Measurements from ENCODE around the gene TRPC4AP.

The TRPC4AP gene

GRCh38 chr20:35013421-35014411 lies 78.9 kb downstream of the TRPC4AP start:
- no peak for DNase-seq

- no peak for DNase-seq
Observed at GRCh38 chr20:35012227-35013069, 80.2 kb downstream of the TRPC4AP start.

- DNase-seq: no peak
Observed at GRCh38 chr20:35011589-35012226, 80.9 kb downstream of the TRPC4AP start.

- no peak for DNase-seq
Observed at GRCh38 chr20:35010405-35011192, 82.0 kb downstream of the TRPC4AP start.

- no peak for DNase-seq
Observed at GRCh38 chr20:35009665-35010328, 82.8 kb downstream of the TRPC4AP start.

GRCh38 chr20:35008411-35009342 lies 83.9 kb downstream of the TRPC4AP start:
- no peak for DNase-seq

- DNase-seq: no peak
Observed at GRCh38 chr20:35007891-35008290, 84.7 kb downstream of the TRPC4AP start.

- DNase-seq: no peak
Observed at GRCh38 chr20:35007413-35007812, 85.2 kb downstream of the TRPC4AP start.

GRCh38 chr20:35006531-35006971 lies 86.1 kb downstream of the TRPC4AP start:
- DNase-seq: no peak

- no peak for DNase-seq
Observed at GRCh38 chr20:35006009-35006408, 86.6 kb downstream of the TRPC4AP start.

GRCh38 chr20:35005463-35005961 lies 87.1 kb downstream of the TRPC4AP start:
- no peak for DNase-seq

- no peak for DNase-seq
Observed at GRCh38 chr20:35004749-35005462, 87.7 kb downstream of the TRPC4AP start.

- DNase-seq: no peak
Observed at GRCh38 chr20:35004051-35004725, 88.4 kb downstream of the TRPC4AP start.

- no peak for DNase-seq
Observed at GRCh38 chr20:35003211-35004031, 89.2 kb downstream of the TRPC4AP start.

- DNase-seq: no peak
Observed at GRCh38 chr20:35002426-35003210, 90.0 kb downstream of the TRPC4AP start.

- DNase-seq: no peak
Observed at GRCh38 chr20:35001596-35002362, 90.8 kb downstream of the TRPC4AP start.

All from stimulated activated CD4-positive, alpha-beta T cell treated with anti-CD3 and anti-CD28 coated beads, Interleukin-4, amount 100 ng/mL, for 24 hours (primary cell).